Tibial nerve (tissue), 4 donors: Measurements from ENCODE around the gene GFPT2. TPM values are rescaled to one million over a fixed set of nuclear protein-coding genes. Genes with fewer than 3 reads are reported as not detected.
A peak's percentile ranks its signal among the peaks of the same experiment; 100 is the strongest.

Experiments used
- DNase-seq, 2 donors: peaks; one replicate each; pipeline ENCODE4 v3.0.0-alpha.2; 2019; ENCODE audit warnings: low spot score in 2 of 2
- H3K27ac ChIP-seq, 4 donors: fragments of 200-600 bp; sonication (generic) in 3 of 4; one replicate each; pipeline ENCODE4 v1.5.1; 2017 to 2019; ENCODE audit warnings: mild to moderate bottlenecking in 1 of 4
- H3K27me3 ChIP-seq, 2 donors: fragments of 200-600 bp; sonication (generic) in 1 of 2; one replicate each; pipeline versions ENCODE4 v1.5.1 to v1.6.0; 2017 to 2019
- H3K36me3 ChIP-seq, 3 donors: fragments of 200-600 bp; sonication (generic); one replicate each; pipeline ENCODE4 v1.5.1; 2018 to 2019
- H3K4me1 ChIP-seq, 4 donors: fragments of 200-600 bp; sonication (generic) in 3 of 4; one replicate each; pipeline ENCODE4 v1.5.1; 2017 to 2019
- H3K4me3 ChIP-seq, 4 donors: fragments of 200-600 bp; sonication (generic) in 3 of 4; one replicate each; pipeline ENCODE4 v1.5.1; 2017 to 2019; ENCODE audit warnings: mild to moderate bottlenecking in 1 of 4, moderate library complexity in 1 of 4
- H3K9me3 ChIP-seq, 4 donors: fragments of 200-600 bp; sonication (generic) in 3 of 4; one replicate each; pipeline ENCODE4 v1.5.1; 2017 to 2019
- EP300 ChIP-seq, 2 donors: sonication (generic); formaldehyde crosslinking; IDR thresholded peaks; one replicate each; pipeline ENCODE4 v1.6.1; 2017; ENCODE audit warnings: antibody characterized with exemption in 2 of 2, mild to moderate bottlenecking in 1 of 2
- POLR2A ChIP-seq, 2 donors: fragments of 450-650 bp; IDR thresholded peaks; one replicate each; pipeline ENCODE4 v1.6.1; 2017; ENCODE audit warnings: antibody characterized with exemption in 2 of 2, mild to moderate bottlenecking in 2 of 2, moderate library complexity in 2 of 2
- WGBS, 2 donors: methylation state at CpG; one replicate each; pipeline ENCODE4 v1.1.5; 2018; 5-methylcytosine and 5-hydroxymethylcytosine counted together
- total RNA-seq, 4 donors: library from RNA; depleted of rRNA; stranded (reverse); fragments of >200 nt; gene quantifications; one replicate each; pipeline ENCODE4 v1.1.0, GENCODE V29; 2016
- TF ChIP-seq, protein P1 (sequence below), 5 experiments: fragments of 200-600 bp in 3 of 5; fragments of 450-650 bp in 2 of 5; sonication (generic) in 3 of 5; IDR thresholded peaks; one replicate each; pipeline ENCODE4 v1.5.1; 2016 to 2019; ENCODE audit warnings: antibody characterized with exemption in 5 of 5, mild to moderate bottlenecking in 3 of 5, moderate library complexity in 2 of 5

The GFPT2 gene
- total RNA-seq, 4 donors from 2014 or later: 36.1 to 64.5 (median 49.2) TPM

DNA sequence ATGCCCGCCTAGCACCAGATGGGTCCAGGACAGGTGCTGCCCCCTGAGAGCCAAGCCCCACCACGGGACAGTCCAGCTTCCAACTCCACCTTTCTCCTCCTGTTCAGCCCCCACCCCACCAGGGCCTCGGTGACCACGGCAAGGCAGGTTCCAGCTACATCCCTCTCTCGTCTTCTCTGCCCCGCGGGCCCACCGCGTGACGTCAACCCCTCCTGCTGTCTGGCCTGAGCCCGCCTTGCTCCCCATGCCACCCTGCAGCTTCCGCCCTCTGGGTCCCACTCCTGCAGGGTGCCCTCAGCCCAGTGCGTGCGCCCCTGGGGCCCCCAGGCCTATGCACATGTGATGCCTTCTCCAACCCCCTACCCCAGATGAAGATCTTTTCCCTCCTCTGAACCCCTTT lies 6.8 kb downstream of the GFPT2 start:
- Histone ChIP-seq H3K36me3 (no peaks in the 10 kb centered on the region), H3K4me3 (no peak overlapping the region), H3K4me1 (peaks cover 0 to 50% (median 3%) of the 10 kb centered on the region in 4 donors), H3K27ac (no peak overlapping the region), H3K9me3 (no peaks in the 10 kb centered on the region), H3K27me3 (no peaks in the 10 kb centered on the region)
- 93 to 94% methylated on average over 14 of the region's 14 CpGs for WGBS, 2 donors
- TF ChIP-seq EP300 (IDR thresholded peaks at IDR 0.05) (no peak), POLR2A (IDR thresholded peaks at IDR 0.05) (no peak)
- TF ChIP-seq, protein P1, sequence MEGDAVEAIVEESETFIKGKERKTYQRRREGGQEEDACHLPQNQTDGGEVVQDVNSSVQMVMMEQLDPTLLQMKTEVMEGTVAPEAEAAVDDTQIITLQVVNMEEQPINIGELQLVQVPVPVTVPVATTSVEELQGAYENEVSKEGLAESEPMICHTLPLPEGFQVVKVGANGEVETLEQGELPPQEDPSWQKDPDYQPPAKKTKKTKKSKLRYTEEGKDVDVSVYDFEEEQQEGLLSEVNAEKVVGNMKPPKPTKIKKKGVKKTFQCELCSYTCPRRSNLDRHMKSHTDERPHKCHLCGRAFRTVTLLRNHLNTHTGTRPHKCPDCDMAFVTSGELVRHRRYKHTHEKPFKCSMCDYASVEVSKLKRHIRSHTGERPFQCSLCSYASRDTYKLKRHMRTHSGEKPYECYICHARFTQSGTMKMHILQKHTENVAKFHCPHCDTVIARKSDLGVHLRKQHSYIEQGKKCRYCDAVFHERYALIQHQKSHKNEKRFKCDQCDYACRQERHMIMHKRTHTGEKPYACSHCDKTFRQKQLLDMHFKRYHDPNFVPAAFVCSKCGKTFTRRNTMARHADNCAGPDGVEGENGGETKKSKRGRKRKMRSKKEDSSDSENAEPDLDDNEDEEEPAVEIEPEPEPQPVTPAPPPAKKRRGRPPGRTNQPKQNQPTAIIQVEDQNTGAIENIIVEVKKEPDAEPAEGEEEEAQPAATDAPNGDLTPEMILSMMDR (IDR thresholded peaks at IDR 0.05): no peak
- DNase-seq: no peak

DNA sequence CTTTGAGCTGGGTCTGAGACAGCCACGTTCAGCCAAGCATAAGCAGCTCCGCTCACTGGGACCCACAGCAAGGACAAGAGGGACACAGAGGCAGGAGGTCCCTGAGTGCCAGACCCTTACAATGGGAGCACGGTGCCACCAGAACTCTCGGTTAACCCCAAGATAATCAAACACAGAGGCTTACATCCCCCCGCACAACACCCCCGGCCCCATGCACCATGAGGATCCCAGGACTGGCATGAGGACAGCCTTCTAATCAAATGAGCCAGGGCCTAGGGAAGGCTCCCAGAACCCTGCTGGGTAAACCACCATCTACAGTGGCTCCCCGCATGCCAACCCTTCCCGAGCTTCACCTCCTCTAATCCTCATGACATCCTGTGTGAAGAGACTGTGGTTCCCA lies 7.4 kb downstream of the GFPT2 start:
- peaks cover 0 to 50% (median 3%) of the 10 kb centered on the region in 4 donors for H3K4me1 ChIP-seq
- TF ChIP-seq POLR2A (IDR thresholded peaks at IDR 0.05): no peak
- TF ChIP-seq EP300 (IDR thresholded peaks at IDR 0.05): no peak
- TF ChIP-seq, protein P1 (IDR thresholded peaks at IDR 0.05): no peak
- H3K36me3 ChIP-seq: no peaks in the 10 kb centered on the region
- 92 to 96% methylated on average over 8 of the region's 8 CpGs for WGBS, 2 donors
- no peaks in the 10 kb centered on the region for H3K9me3 ChIP-seq
- DNase-seq: no peak
- no peaks in the 10 kb centered on the region for H3K27me3 ChIP-seq
- H3K27ac ChIP-seq: no peak overlapping the region
- no peak overlapping the region for H3K4me3 ChIP-seq

DNA sequence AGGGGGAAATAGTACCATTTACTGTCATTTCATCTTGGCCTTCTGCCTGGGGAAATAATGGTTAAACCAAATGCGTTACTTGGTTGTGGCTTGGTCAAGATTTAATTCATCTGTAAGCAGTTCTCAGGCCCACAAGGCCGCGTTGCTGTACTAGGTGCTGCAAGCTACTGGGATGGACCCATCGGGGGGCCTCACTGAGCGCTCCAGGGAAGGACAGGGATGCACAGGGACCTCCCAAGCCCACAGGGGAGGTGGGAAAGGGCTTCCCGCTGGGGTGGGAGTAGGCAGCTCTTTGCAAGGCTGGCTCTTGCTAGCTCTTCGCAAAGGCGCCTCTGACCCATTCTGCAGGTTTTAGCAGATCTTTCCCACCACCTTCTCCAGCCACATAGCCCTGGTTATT lies 8.0 kb downstream of the GFPT2 start:
- no peaks in the 10 kb centered on the region for H3K36me3 ChIP-seq
- 89 to 90% methylated on average over 8 of the region's 8 CpGs for WGBS, 2 donors
- peaks cover 0 to 48% (median 3%) of the 10 kb centered on the region in 4 donors for H3K4me1 ChIP-seq
- TF ChIP-seq, protein P1 (IDR thresholded peaks at IDR 0.05): no peak
- no peak for TF ChIP-seq EP300 (IDR thresholded peaks at IDR 0.05)
- TF ChIP-seq POLR2A (IDR thresholded peaks at IDR 0.05): no peak
- no peak overlapping the region for H3K4me3 ChIP-seq
- no peak overlapping the region for H3K27ac ChIP-seq
- H3K9me3 ChIP-seq: no peaks in the 10 kb centered on the region
- H3K27me3 ChIP-seq: no peaks in the 10 kb centered on the region
- DNase-seq: no peak

- no peaks in the 10 kb centered on the region for H3K27me3 ChIP-seq
- H3K4me1 ChIP-seq: peaks cover 0 to 43% (median 3%) of the 10 kb centered on the region in 4 donors
- no peak overlapping the region for H3K4me3 ChIP-seq
- H3K27ac ChIP-seq: no peak overlapping the region
- no peak for TF ChIP-seq POLR2A (IDR thresholded peaks at IDR 0.05)
- TF ChIP-seq EP300 (IDR thresholded peaks at IDR 0.05): no peak
- TF ChIP-seq, protein P1 (IDR thresholded peaks at IDR 0.05): no peak
- DNase-seq: no peak
- H3K9me3 ChIP-seq: no peaks in the 10 kb centered on the region
- whole genome bisulfite sequencing, 2 donors: 90 to 100% methylated on average over 1 to 6 of the region's 7 CpGs
- H3K36me3 ChIP-seq: no peaks in the 10 kb centered on the region
Observed at GRCh38 chr5:180344696-180344999, 8.5 kb downstream of the GFPT2 start.

GRCh38 chr5:180343831-180344695 lies 9.1 kb downstream of the GFPT2 start:
- H3K9me3 ChIP-seq: no peaks in the 10 kb centered on the region
- H3K4me1 ChIP-seq: peaks cover 0 to 43% (median 3%) of the 10 kb centered on the region in 4 donors
- H3K4me3 ChIP-seq: no peak overlapping the region
- 72 to 79% methylated on average over 12 to 13 of the region's 14 CpGs for WGBS, 2 donors
- H3K27ac ChIP-seq: peak overlapping the region in 1 of 4 donors; percentile 29
- no peaks in the 10 kb centered on the region for H3K27me3 ChIP-seq
- no peaks in the 10 kb centered on the region for H3K36me3 ChIP-seq
- DNase-seq: peak; percentile 50 to 73
- TF ChIP-seq EP300 (IDR thresholded peaks at IDR 0.05) (peak in 1 of 2 donors; percentile 8), POLR2A (IDR thresholded peaks at IDR 0.05) (no peak)
- TF ChIP-seq, protein P1 (IDR thresholded peaks at IDR 0.05): no peak
